ENCODE measurements around the gene COMMD6.

The COMMD6 gene

GRCh38 chr13:75537401-75538365 lies at the start of gene COMMD6:
TSS of gene COMMD6 (minus strand) at chr13:75537841. CDS start at chr13:75537805, 36 bp downstream.
- H3K4me3 ChIP-seq (ENCODE audit: low read length in 2 of 2) = peak within 1 kb of the TSS; percentile 80 to 91
- no peaks in the 10 kb centered on the region for H3K27me3 ChIP-seq (ENCODE audit: control insufficient read depth in 2 of 2, insufficient read depth in 2 of 2, low read length in 2 of 2)
- peak within 1 kb of the TSS; percentile 75 to 89 for H3K9ac ChIP-seq (ENCODE audit: low read depth in 1 of 2, low read length in 2 of 2)
- peaks cover 0 to 6% of the 10 kb centered on the region in 2 donors for H3K36me3 ChIP-seq (ENCODE audit: control insufficient read depth in 2 of 2, insufficient read depth in 2 of 2, low read length in 2 of 2)
- H3K4me1 ChIP-seq (ENCODE audit: control insufficient read depth in 2 of 2, insufficient read depth in 2 of 2, low read length in 2 of 2) = peaks cover 0 to 9% of the 10 kb centered on the region in 2 donors
- peak within 1 kb of the TSS; percentile 56 to 75 for H3K27ac ChIP-seq (ENCODE audit: low read depth in 2 of 2, low read length in 2 of 2)
- H3K9me3 ChIP-seq (ENCODE audit: control insufficient read depth in 2 of 2, low read length in 2 of 2) = no peaks in the 10 kb centered on the region

- H3K27me3 ChIP-seq (ENCODE audit: control insufficient read depth in 2 of 2, insufficient read depth in 2 of 2, low read length in 2 of 2) = no peaks in the 10 kb centered on the region
- no peak overlapping the region for H3K27ac ChIP-seq (ENCODE audit: low read depth in 2 of 2, low read length in 2 of 2)
- peaks cover 10% of the 10 kb centered on the region in 2 donors for H3K36me3 ChIP-seq (ENCODE audit: control insufficient read depth in 2 of 2, insufficient read depth in 2 of 2, low read length in 2 of 2)
- no peak overlapping the region for H3K9ac ChIP-seq (ENCODE audit: low read depth in 1 of 2, low read length in 2 of 2)
- no peak overlapping the region for H3K4me3 ChIP-seq (ENCODE audit: low read length in 2 of 2)
- no peaks in the 10 kb centered on the region for H3K4me1 ChIP-seq (ENCODE audit: control insufficient read depth in 2 of 2, insufficient read depth in 2 of 2, low read length in 2 of 2)
- peaks cover 0 to 5% of the 10 kb centered on the region in 2 donors for H3K9me3 ChIP-seq (ENCODE audit: control insufficient read depth in 2 of 2, low read length in 2 of 2)
Measured at GRCh38 chr13:75585153-75585552, 47.5 kb upstream of the COMMD6 start.

GRCh38 chr13:75583091-75583490 lies 45.5 kb upstream of the COMMD6 start:
- Histone ChIP-seq H3K27me3 (ENCODE audit: control insufficient read depth in 2 of 2, insufficient read depth in 2 of 2, low read length in 2 of 2) (no peaks in the 10 kb centered on the region), H3K36me3 (ENCODE audit: control insufficient read depth in 2 of 2, insufficient read depth in 2 of 2, low read length in 2 of 2) (peaks cover 5 to 6% of the 10 kb centered on the region in 2 donors), H3K9ac (ENCODE audit: low read depth in 1 of 2, low read length in 2 of 2) (no peak overlapping the region), H3K9me3 (ENCODE audit: control insufficient read depth in 2 of 2, low read length in 2 of 2) (peaks cover 0 to 5% of the 10 kb centered on the region in 2 donors), H3K4me3 (ENCODE audit: low read length in 2 of 2) (no peak overlapping the region), H3K27ac (ENCODE audit: low read depth in 2 of 2, low read length in 2 of 2) (no peak overlapping the region), H3K4me1 (ENCODE audit: control insufficient read depth in 2 of 2, insufficient read depth in 2 of 2, low read length in 2 of 2) (no peaks in the 10 kb centered on the region)

GRCh38 chr13:75581874-75582640 lies 44.4 kb upstream of the COMMD6 start:
- Histone ChIP-seq H3K9ac (ENCODE audit: low read depth in 1 of 2, low read length in 2 of 2) (no peak overlapping the region), H3K9me3 (ENCODE audit: control insufficient read depth in 2 of 2, low read length in 2 of 2) (peaks cover 0 to 5% of the 10 kb centered on the region in 2 donors), H3K36me3 (ENCODE audit: control insufficient read depth in 2 of 2, insufficient read depth in 2 of 2, low read length in 2 of 2) (peaks cover 5 to 6% of the 10 kb centered on the region in 2 donors), H3K4me1 (ENCODE audit: control insufficient read depth in 2 of 2, insufficient read depth in 2 of 2, low read length in 2 of 2) (no peaks in the 10 kb centered on the region), H3K27me3 (ENCODE audit: control insufficient read depth in 2 of 2, insufficient read depth in 2 of 2, low read length in 2 of 2) (no peaks in the 10 kb centered on the region), H3K27ac (ENCODE audit: low read depth in 2 of 2, low read length in 2 of 2) (no peak overlapping the region), H3K4me3 (ENCODE audit: low read length in 2 of 2) (no peak overlapping the region)

GRCh38 chr13:75579529-75579928 lies 41.9 kb upstream of the COMMD6 start:
- peaks cover 0 to 5% of the 10 kb centered on the region in 2 donors for H3K9me3 ChIP-seq (ENCODE audit: control insufficient read depth in 2 of 2, low read length in 2 of 2)
- H3K9ac ChIP-seq (ENCODE audit: low read depth in 1 of 2, low read length in 2 of 2) = no peak overlapping the region
- no peaks in the 10 kb centered on the region for H3K27me3 ChIP-seq (ENCODE audit: control insufficient read depth in 2 of 2, insufficient read depth in 2 of 2, low read length in 2 of 2)
- H3K4me3 ChIP-seq (ENCODE audit: low read length in 2 of 2) = no peak overlapping the region
- no peak overlapping the region for H3K27ac ChIP-seq (ENCODE audit: low read depth in 2 of 2, low read length in 2 of 2)
- H3K36me3 ChIP-seq (ENCODE audit: control insufficient read depth in 2 of 2, insufficient read depth in 2 of 2, low read length in 2 of 2) = peaks cover 6 to 11% of the 10 kb centered on the region in 2 donors
- no peaks in the 10 kb centered on the region for H3K4me1 ChIP-seq (ENCODE audit: control insufficient read depth in 2 of 2, insufficient read depth in 2 of 2, low read length in 2 of 2)

GRCh38 chr13:75569576-75569975 lies 31.9 kb upstream of the COMMD6 start:
- Histone ChIP-seq H3K36me3 (ENCODE audit: control insufficient read depth in 2 of 2, insufficient read depth in 2 of 2, low read length in 2 of 2) (peaks cover 15 to 26% of the 10 kb centered on the region in 2 donors), H3K9ac (ENCODE audit: low read depth in 1 of 2, low read length in 2 of 2) (no peak overlapping the region), H3K4me1 (ENCODE audit: control insufficient read depth in 2 of 2, insufficient read depth in 2 of 2, low read length in 2 of 2) (no peaks in the 10 kb centered on the region), H3K4me3 (ENCODE audit: low read length in 2 of 2) (no peak overlapping the region), H3K27me3 (ENCODE audit: control insufficient read depth in 2 of 2, insufficient read depth in 2 of 2, low read length in 2 of 2) (no peaks in the 10 kb centered on the region), H3K27ac (ENCODE audit: low read depth in 2 of 2, low read length in 2 of 2) (no peak overlapping the region), H3K9me3 (ENCODE audit: control insufficient read depth in 2 of 2, low read length in 2 of 2) (no peaks in the 10 kb centered on the region)

GRCh38 chr13:75566658-75567057 lies 29.0 kb upstream of the COMMD6 start:
- Histone ChIP-seq H3K4me3 (ENCODE audit: low read length in 2 of 2) (no peak overlapping the region), H3K27me3 (ENCODE audit: control insufficient read depth in 2 of 2, insufficient read depth in 2 of 2, low read length in 2 of 2) (no peaks in the 10 kb centered on the region), H3K9me3 (ENCODE audit: control insufficient read depth in 2 of 2, low read length in 2 of 2) (no peaks in the 10 kb centered on the region), H3K27ac (ENCODE audit: low read depth in 2 of 2, low read length in 2 of 2) (no peak overlapping the region), H3K9ac (ENCODE audit: low read depth in 1 of 2, low read length in 2 of 2) (no peak overlapping the region), H3K36me3 (ENCODE audit: control insufficient read depth in 2 of 2, insufficient read depth in 2 of 2, low read length in 2 of 2) (peaks cover 13% of the 10 kb centered on the region in 2 donors), H3K4me1 (ENCODE audit: control insufficient read depth in 2 of 2, insufficient read depth in 2 of 2, low read length in 2 of 2) (no peaks in the 10 kb centered on the region)

- H3K9ac ChIP-seq (ENCODE audit: low read depth in 1 of 2, low read length in 2 of 2) = no peak overlapping the region
- H3K4me1 ChIP-seq (ENCODE audit: control insufficient read depth in 2 of 2, insufficient read depth in 2 of 2, low read length in 2 of 2) = peaks cover 0 to 3% of the 10 kb centered on the region in 2 donors
- H3K9me3 ChIP-seq (ENCODE audit: control insufficient read depth in 2 of 2, low read length in 2 of 2) = no peaks in the 10 kb centered on the region
- H3K36me3 ChIP-seq (ENCODE audit: control insufficient read depth in 2 of 2, insufficient read depth in 2 of 2, low read length in 2 of 2) = peaks cover 0 to 15% of the 10 kb centered on the region in 2 donors
- no peak overlapping the region for H3K4me3 ChIP-seq (ENCODE audit: low read length in 2 of 2)
- no peak overlapping the region for H3K27ac ChIP-seq (ENCODE audit: low read depth in 2 of 2, low read length in 2 of 2)
- no peaks in the 10 kb centered on the region for H3K27me3 ChIP-seq (ENCODE audit: control insufficient read depth in 2 of 2, insufficient read depth in 2 of 2, low read length in 2 of 2)
Measured at GRCh38 chr13:75558145-75558840, 20.7 kb upstream of the COMMD6 start.

- H3K27ac ChIP-seq (ENCODE audit: low read depth in 2 of 2, low read length in 2 of 2) = no peak overlapping the region
- no peak overlapping the region for H3K9ac ChIP-seq (ENCODE audit: low read depth in 1 of 2, low read length in 2 of 2)
- H3K36me3 ChIP-seq (ENCODE audit: control insufficient read depth in 2 of 2, insufficient read depth in 2 of 2, low read length in 2 of 2) = peaks cover 0 to 13% of the 10 kb centered on the region in 2 donors
- no peaks in the 10 kb centered on the region for H3K9me3 ChIP-seq (ENCODE audit: control insufficient read depth in 2 of 2, low read length in 2 of 2)
- H3K4me3 ChIP-seq (ENCODE audit: low read length in 2 of 2) = no peak overlapping the region
- H3K4me1 ChIP-seq (ENCODE audit: control insufficient read depth in 2 of 2, insufficient read depth in 2 of 2, low read length in 2 of 2) = peaks cover 0 to 3% of the 10 kb centered on the region in 2 donors
- no peaks in the 10 kb centered on the region for H3K27me3 ChIP-seq (ENCODE audit: control insufficient read depth in 2 of 2, insufficient read depth in 2 of 2, low read length in 2 of 2)
Measured at GRCh38 chr13:75556961-75557360, 19.3 kb upstream of the COMMD6 start.

All from mucosa of rectum (tissue), 2 donors.